Neural cell (in vitro differentiated cells): ENCODE results near the gene GTF2F2. TPM values are rescaled to one million over a fixed set of nuclear protein-coding genes. Genes with fewer than 3 reads are reported as not detected.

Experiments used
- H2AFZ ChIP-seq: fragments of 200-600, 300-800 bp; sonication (generic), shearing (Covaris generic); 2 replicates; pipeline ENCODE4 v1.6.0; 2014; ENCODE audit warnings: low read depth, mild to moderate bottlenecking, antibody characterized with exemption, low read length, moderate library complexity
- H3F3A ChIP-seq: fragments of 200-600 bp; shearing (Covaris generic); 2 replicates; pipeline ENCODE4 v1.6.1; 2016; ENCODE audit warnings: mild to moderate bottlenecking, moderate library complexity, mixed read lengths, antibody characterized with exemption, low read length; ENCODE audit not compliant: insufficient read depth, poor library complexity, severe bottlenecking
- H3K27ac ChIP-seq: fragments of 200-600, 300-800 bp; sonication (generic), shearing (Covaris generic); 2 replicates; pipeline ENCODE4 v1.5.1; 2014; ENCODE audit warnings: mild to moderate bottlenecking, low read length, moderate library complexity
- H3K27me3 ChIP-seq: fragments of 300-800, 200-600 bp; sonication (generic), shearing (Covaris generic); 2 replicates; pipeline ENCODE4 v1.6.0; 2014; ENCODE audit warnings: mild to moderate bottlenecking, low read depth, low read length, moderate library complexity; ENCODE audit not compliant: insufficient read depth
- H3K36me3 ChIP-seq: fragments of 300-800, 200-600 bp; sonication (generic), shearing (Covaris generic); 2 replicates; pipeline ENCODE4 v1.5.1; 2014; ENCODE audit warnings: mild to moderate bottlenecking, antibody characterized with exemption, low read length, moderate library complexity; ENCODE audit not compliant: insufficient read depth
- H3K4me2 ChIP-seq: fragments of 300-800, 200-600 bp; sonication (generic), shearing (Covaris generic); 2 replicates; pipeline ENCODE4 v1.6.0; 2014; ENCODE audit warnings: mild to moderate bottlenecking, low read length
- H3K4me3 ChIP-seq: fragments of 300-800, 200-600 bp; sonication (generic), shearing (Covaris generic); 2 replicates; pipeline ENCODE4 v1.5.1; 2014; ENCODE audit warnings: mild to moderate bottlenecking, low read length, moderate library complexity
- H3K79me2 ChIP-seq: fragments of 200-600 bp; shearing (Covaris generic); replicated peaks from 2 replicates; pipeline ENCODE4 v1.6.0; 2014; ENCODE audit warnings: mild to moderate bottlenecking, low read length, moderate library complexity; ENCODE audit not compliant: insufficient read depth
- H3K9ac ChIP-seq: fragments of 300-800, 200-600 bp; sonication (generic), shearing (Covaris generic); 2 replicates; pipeline ENCODE4 v1.6.1; 2016; ENCODE audit warnings: mild to moderate bottlenecking, low read length, mixed read lengths
- H3K9me2 ChIP-seq: fragments of 200-600 bp; shearing (Covaris generic); 2 replicates; pipeline ENCODE4 v1.6.1; 2016; ENCODE audit warnings: mild to moderate bottlenecking, low read length, mixed read lengths; ENCODE audit not compliant: insufficient read depth
- H3K9me3 ChIP-seq: fragments of 200-600, 300-800 bp; sonication (generic), shearing (Covaris generic); 2 replicates; pipeline ENCODE4 v1.6.1; 2016; ENCODE audit warnings: mild to moderate bottlenecking, mixed run types, low read length, moderate library complexity, mixed read lengths
- H4K20me1 ChIP-seq: fragments of 200-600 bp; shearing (Covaris generic); 2 replicates; pipeline ENCODE4 v1.6.1; 2016; ENCODE audit warnings: mild to moderate bottlenecking, mixed run types; ENCODE audit not compliant: insufficient read depth
- EP300 ChIP-seq: fragments of 450-650 bp; conservative IDR thresholded peaks from 2 replicates; pipeline ENCODE4 v1.6.1; 2014; ENCODE audit warnings: antibody characterized with exemption, mild to moderate bottlenecking, moderate library complexity; ENCODE audit not compliant: poor library complexity, severe bottlenecking
- EZH2 ChIP-seq: fragments of 200-600, 300-800 bp; shearing (Covaris generic), sonication (generic); IDR thresholded peaks from 2 replicates; pipeline ENCODE4 v1.6.1; 2014; ENCODE audit warnings: antibody characterized with exemption, low read length, borderline replicate concordance, mild to moderate bottlenecking; ENCODE audit not compliant: insufficient read depth, poor library complexity, severe bottlenecking
- MXI1 ChIP-seq: fragments of 450-650 bp; conservative IDR thresholded peaks from 2 replicates; pipeline ENCODE4 v1.6.1; 2014; ENCODE audit warnings: antibody characterized with exemption, mild to moderate bottlenecking; ENCODE audit not compliant: poor library complexity, severe bottlenecking
- POLR2AphosphoS5 ChIP-seq: IDR thresholded peaks from 2 replicates; pipeline ENCODE4 v1.6.1; 2012
- RAD21 ChIP-seq: fragments of 450-650 bp; conservative IDR thresholded peaks from 2 replicates; pipeline ENCODE4 v1.6.1; 2014; ENCODE audit warnings: antibody characterized with exemption, mild to moderate bottlenecking, moderate library complexity
- REST ChIP-seq: IDR thresholded peaks from 2 replicates; pipeline ENCODE4 v1.6.1; 2012; ENCODE audit warnings: borderline replicate concordance
- SMC3 ChIP-seq: fragments of 450-650 bp; conservative IDR thresholded peaks from 2 replicates; pipeline ENCODE4 v1.6.1; 2014; ENCODE audit warnings: antibody characterized with exemption, mild to moderate bottlenecking, moderate library complexity; ENCODE audit not compliant: poor library complexity
- TAF1 ChIP-seq: IDR thresholded peaks from 2 replicates; pipeline ENCODE4 v1.6.1; 2012; ENCODE audit warnings: low read depth
- polyA plus RNA-seq: library from polyadenylated mRNA; depleted of rRNA; stranded (reverse); fragments of >200 nt; gene quantifications from 2 replicates; pipeline ENCODE4 v1.2.3, GENCODE V29; 2014
- TF ChIP-seq, protein P1 (sequence below): fragments of 450-650 bp; IDR thresholded peaks from 2 replicates; pipeline ENCODE4 v1.5.1; 2014; ENCODE audit warnings: antibody characterized with exemption, mild to moderate bottlenecking, moderate library complexity; ENCODE audit not compliant: poor library complexity, severe bottlenecking

The GTF2F2 gene
- polyA plus RNA-seq, 1 donor from 2014 or later = 29.6 TPM

DNA sequence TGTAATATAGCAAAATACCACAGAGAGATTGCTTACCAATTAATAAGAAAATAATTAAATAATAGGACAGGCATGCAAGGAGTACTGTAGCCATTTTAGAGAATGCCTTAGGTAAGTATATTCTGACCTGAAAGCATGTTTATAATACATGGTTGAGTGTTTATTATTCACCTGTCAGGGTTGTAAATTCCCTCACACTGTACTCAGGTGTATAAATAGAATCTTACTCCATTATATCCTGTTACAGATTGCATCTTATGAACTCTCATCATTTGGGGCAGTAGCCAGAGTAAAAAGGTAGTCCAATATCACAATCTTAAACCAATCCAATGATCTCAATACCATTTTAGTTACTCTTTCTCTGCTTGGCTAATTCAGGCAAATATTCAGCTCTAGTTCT, 35.8 kb upstream of the GTF2F2 start:
- H3K9me3 ChIP-seq = no peaks in the 10 kb centered on the region
- TF ChIP-seq SMC3 (no peak), TAF1 (no peak), POLR2AphosphoS5 (no peak), EZH2 (no peak), MXI1 (no peak), REST (no peak), EP300 (no peak), RAD21 (no peak)
- TF ChIP-seq, protein P1, sequence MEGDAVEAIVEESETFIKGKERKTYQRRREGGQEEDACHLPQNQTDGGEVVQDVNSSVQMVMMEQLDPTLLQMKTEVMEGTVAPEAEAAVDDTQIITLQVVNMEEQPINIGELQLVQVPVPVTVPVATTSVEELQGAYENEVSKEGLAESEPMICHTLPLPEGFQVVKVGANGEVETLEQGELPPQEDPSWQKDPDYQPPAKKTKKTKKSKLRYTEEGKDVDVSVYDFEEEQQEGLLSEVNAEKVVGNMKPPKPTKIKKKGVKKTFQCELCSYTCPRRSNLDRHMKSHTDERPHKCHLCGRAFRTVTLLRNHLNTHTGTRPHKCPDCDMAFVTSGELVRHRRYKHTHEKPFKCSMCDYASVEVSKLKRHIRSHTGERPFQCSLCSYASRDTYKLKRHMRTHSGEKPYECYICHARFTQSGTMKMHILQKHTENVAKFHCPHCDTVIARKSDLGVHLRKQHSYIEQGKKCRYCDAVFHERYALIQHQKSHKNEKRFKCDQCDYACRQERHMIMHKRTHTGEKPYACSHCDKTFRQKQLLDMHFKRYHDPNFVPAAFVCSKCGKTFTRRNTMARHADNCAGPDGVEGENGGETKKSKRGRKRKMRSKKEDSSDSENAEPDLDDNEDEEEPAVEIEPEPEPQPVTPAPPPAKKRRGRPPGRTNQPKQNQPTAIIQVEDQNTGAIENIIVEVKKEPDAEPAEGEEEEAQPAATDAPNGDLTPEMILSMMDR = no peak
- H2AFZ ChIP-seq = no peak overlapping the region
- H3F3A ChIP-seq = no peaks in the 10 kb centered on the region
- H3K9ac ChIP-seq = no peak overlapping the region
- H4K20me1 ChIP-seq = no peaks in the 10 kb centered on the region
- no peak overlapping the region for H3K4me2 ChIP-seq
- H3K27me3 ChIP-seq = no peaks in the 10 kb centered on the region
- no peaks in the 10 kb centered on the region for H3K9me2 ChIP-seq
- H3K79me2 ChIP-seq = no peaks in the 10 kb centered on the region
- no peak overlapping the region for H3K4me3 ChIP-seq
- no peaks in the 10 kb centered on the region for H3K36me3 ChIP-seq
- no peak overlapping the region for H3K27ac ChIP-seq

GRCh38 chr13:45086484-45086883, 33.8 kb upstream of the GTF2F2 start:
- H3K79me2 ChIP-seq = no peaks in the 10 kb centered on the region
- H2AFZ ChIP-seq = no peak overlapping the region
- no peaks in the 10 kb centered on the region for H4K20me1 ChIP-seq
- no peaks in the 10 kb centered on the region for H3K9me2 ChIP-seq
- no peak overlapping the region for H3K4me3 ChIP-seq
- H3K9me3 ChIP-seq = no peaks in the 10 kb centered on the region
- no peak overlapping the region for H3K4me2 ChIP-seq
- no peaks in the 10 kb centered on the region for H3F3A ChIP-seq
- H3K27ac ChIP-seq = no peak overlapping the region
- H3K27me3 ChIP-seq = no peaks in the 10 kb centered on the region
- H3K9ac ChIP-seq = no peak overlapping the region
- H3K36me3 ChIP-seq = no peaks in the 10 kb centered on the region
- TF ChIP-seq, protein P1 = no peak
- TF ChIP-seq REST (no peak), EZH2 (no peak), SMC3 (no peak), TAF1 (no peak), RAD21 (no peak), POLR2AphosphoS5 (no peak), EP300 (no peak), MXI1 (no peak)
